Nucleus accumbens (tissue), 56 donors: Measurements from ENCODE around the gene NXN.
"Not testable (repeated sequence)": the region's sequence is repeated elsewhere in the genome, so short reads cannot be mapped to it uniquely, and the experiment has no call there.

Experiments
- DNase-seq, 56 donors: peaks; one replicate each; lab custom pipeline; 2025; lab: John Stamatoyannopoulos, UW

NXN gene

DNA sequence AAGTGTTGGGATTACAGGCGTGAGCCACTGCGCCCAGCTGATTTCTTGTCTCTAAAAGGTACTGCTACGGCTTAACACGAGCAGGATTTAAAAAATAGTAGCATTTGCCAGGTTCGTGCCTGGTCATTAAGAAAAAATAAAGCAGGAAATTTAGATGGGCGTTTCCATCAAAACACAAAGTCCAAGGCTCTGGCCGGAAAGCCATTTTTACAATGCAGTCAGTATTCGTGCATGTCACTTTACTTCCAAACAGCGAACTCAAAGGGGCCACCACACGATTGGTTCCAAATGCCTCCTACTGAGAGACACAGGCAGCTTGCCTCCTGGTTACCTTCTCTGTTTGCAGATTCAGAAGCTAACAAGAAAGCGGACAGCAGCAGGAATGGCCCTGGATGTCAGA is 131.2 kb downstream of the NXN start:
- no peak for DNase-seq

GRCh38 chr17:846901-847843 is 132.4 kb downstream of the NXN start:
- peak in 1 of 56 donors; percentile 6 for DNase-seq

- peak in 6 of 56 donors; percentile 3 to 13 (median 7) for DNase-seq
Measured at GRCh38 chr17:841313-841712, 138.3 kb downstream of the NXN start.

DNA sequence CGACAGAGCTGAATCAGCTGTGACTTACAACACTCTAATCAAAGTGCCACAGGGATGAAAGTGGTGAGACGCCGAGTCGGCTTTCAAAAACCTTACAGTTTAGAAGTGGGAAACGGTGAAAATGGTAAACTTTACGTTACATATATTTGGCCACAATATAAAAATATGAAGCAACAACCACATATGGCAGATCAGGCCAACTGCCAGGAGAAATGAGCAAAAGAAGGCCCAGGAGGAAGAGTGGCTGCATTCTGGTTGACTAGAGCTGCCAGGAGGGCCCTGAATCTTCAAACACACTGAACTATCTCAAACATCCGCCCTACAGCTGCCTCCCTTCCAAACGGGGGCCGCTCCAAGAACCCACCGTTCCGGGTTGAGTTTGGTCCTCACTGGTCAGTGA is 141.1 kb downstream of the NXN start:
- DNase-seq, result no peak

GRCh38 chr17:836151-836550 is 143.4 kb downstream of the NXN start:
- no peak for DNase-seq

GRCh38 chr17:835721-836120 is 143.9 kb downstream of the NXN start:
- not testable (repeated sequence) for DNase-seq

DNA sequence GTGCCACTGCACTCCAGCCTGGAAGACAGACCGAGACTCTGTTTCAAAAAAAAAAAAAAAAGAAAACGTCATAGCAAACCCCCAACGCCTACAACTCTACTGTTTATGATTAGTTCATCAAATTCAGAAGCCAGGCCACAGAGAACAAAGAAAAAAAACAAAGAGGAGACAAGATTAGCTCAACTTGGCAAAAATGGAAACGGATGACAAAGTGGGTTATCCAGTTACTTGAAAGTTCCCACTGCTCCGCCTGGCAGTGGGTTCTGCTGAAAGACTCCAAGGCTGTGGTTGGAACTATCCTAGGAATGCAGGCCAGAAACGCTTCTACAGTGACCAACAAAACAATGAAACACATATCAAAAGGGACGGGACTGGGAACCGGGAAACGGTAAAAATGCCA is 144.3 kb downstream of the NXN start:
- DNase-seq, result no peak

DNA sequence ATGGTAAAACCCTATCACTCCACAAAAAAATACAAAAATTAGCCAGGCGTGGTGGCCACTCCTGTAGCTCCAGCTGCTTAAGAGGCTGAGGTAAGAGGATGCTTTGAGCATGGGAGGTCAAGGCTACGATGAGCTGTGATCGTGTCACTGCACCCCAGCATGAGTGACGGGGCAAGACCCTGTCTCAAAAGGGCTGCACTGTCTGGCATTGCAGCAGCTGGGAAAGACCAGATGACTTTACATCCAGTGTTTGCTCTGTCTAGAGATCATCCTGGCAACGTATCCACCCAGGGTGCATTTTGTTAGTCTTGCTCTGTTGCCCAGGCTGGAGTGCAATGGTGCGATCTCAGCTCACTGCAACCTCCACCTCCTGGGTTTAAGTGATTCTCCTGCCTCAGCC is 145.4 kb downstream of the NXN start:
- DNase-seq, result no peak

DNA sequence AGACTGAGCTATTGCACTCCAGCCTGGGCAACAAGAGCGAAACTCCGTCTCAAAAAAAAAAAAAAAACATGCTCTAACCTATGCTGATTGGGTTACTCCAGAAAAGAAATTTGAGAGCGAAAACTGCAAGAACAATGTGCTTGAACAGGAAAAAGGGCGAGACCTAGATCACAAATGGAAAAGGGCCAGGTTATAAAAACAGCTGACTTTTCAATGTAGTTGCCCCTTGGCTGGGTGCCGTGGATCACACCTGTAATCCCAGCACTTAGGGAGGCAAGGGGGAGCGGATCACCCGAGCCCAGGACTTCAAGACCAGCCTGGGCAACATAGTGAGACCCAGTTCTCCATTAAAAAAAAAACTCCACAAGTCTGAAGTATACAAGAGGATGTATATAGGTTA is 148.6 kb downstream of the NXN start:
- DNase-seq, result no peak

DNA sequence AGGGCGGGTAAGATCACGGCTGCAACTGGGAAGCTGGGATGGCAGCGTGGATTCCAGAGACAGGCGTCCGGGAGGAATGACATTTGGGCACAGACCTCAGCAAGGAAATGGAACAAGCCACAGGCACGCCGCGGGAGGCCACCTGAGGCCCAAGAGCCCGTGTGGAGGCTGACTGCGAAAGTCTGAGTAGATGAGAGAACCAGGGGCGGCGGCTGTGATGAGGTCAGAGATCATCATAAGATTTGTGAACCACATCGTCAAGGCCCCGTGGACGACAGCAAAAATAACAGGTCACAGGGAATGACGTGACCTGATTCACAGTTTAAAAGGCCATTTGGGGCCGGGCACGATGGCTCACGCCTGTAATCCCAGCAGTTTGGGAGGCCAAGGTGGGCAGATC is 149.2 kb downstream of the NXN start:
- no peak for DNase-seq

DNA sequence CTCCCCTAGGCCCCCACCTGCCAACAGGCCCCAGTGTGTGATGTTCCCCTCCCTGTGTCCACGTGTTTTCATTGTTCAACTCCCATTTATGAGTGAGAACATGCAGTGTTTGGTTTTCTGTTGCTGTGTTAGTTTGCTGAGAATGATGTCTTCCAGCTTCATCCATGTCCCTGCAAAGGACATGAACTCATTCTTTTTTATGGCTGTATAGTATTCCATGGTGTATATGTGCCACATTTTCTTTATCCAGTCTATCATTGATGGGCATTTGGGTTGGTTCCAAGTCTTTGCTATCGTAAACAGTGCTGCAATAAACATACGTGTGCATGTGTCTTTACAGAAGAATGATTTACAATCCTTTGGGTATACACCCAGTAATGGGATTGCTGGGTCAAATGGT is 150.0 kb downstream of the NXN start:
- DNase-seq, result not testable (repeated sequence)

- no peak for DNase-seq
Measured at GRCh38 chr17:828761-829160, 150.8 kb downstream of the NXN start.

DNA sequence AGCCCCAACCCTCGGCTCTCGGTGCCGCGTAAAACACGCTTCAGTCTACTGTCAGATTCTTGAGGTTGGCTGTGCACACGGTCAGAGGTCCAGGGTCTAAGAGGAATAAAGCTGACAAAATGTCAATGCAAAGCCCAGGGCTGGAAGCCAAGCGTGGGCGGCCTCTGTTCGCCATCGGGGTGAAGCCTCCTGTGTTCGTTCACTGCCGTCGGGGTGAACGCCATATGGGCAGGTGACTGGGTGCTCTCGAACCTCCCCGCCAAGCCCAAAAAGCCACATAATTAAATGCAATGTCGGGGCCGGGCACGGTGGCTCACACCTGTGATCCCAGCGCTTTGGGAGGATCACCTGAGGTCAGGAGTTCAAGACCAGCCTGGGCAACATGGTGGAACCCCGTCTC is 152.8 kb downstream of the NXN start:
- DNase-seq, result no peak

GRCh38 chr17:825216-825615 is 154.4 kb downstream of the NXN start:
- DNase-seq, result no peak

DNA sequence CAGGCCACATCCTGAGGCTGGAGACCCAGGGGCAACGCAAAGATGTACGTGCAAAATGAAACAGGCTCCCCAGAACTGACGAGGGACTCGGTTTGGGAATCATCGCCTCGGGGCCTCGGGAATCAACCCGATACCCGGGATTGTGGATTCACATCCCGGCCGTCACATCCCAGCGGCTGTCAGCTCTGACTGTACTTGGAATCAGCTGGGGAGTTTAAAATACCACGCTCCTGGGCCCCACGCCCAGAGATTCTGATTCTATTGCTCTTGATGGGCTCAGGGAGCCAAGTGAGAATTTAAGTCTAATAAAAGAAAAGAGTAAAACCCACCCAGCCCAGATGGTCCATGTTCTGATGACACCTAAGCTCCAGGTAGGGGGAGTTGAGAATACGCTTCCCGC is 155.2 kb downstream of the NXN start:
- DNase-seq, result no peak

DNA sequence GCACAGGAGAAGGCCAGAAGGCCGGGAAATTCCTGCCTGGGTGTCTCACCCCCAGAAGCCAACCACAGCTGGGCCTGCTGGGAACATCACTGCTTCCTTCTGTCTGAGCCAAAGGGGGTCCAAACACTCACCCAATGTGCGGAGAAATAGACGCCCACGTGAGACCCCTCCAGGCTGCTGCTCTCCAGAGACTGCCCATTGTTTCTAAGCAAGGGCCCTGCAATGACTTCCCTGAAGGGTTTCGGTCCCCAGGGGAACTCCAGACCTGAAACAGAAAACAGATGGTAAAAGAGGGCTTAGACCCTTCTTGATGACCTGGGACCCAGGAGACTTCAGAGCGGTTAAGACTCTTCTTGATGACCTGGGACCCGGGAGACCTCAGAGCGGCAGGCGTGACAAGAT is 156.1 kb downstream of the NXN start:
- no peak for DNase-seq

- DNase-seq, result no peak
Measured at GRCh38 chr17:819251-819650, 160.3 kb downstream of the NXN start.

GRCh38 chr17:814371-814770 is 165.2 kb downstream of the NXN start:
- no peak for DNase-seq

DNA sequence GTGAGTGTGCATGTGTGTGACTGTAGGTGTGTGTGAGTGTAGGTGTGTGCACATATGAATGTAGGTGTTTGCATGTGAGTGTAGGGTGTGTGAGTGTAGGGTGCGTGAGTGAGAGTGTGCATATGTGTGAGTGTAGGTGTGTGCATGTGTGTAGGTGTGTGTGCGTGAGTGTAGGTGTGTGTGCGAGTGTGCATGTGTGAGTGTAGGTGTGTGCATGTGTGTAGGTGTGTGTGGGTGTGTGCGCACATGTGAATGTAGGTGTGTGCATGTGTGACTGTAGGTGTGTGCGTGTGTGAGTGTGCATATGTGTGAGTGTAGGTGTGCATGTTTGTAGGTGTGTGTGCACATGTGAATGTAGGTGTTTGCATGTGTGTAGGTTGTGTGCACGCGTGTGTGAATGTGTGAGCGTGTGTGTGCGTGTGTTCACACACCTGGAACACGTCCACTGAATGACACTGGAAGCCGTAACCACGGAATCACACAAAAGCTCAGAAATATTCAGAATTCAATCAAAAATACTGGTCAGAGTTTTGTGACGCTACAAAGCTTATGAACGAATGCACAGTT is 166.9 kb downstream of the NXN start:
- DNase-seq, result no peak

DNA sequence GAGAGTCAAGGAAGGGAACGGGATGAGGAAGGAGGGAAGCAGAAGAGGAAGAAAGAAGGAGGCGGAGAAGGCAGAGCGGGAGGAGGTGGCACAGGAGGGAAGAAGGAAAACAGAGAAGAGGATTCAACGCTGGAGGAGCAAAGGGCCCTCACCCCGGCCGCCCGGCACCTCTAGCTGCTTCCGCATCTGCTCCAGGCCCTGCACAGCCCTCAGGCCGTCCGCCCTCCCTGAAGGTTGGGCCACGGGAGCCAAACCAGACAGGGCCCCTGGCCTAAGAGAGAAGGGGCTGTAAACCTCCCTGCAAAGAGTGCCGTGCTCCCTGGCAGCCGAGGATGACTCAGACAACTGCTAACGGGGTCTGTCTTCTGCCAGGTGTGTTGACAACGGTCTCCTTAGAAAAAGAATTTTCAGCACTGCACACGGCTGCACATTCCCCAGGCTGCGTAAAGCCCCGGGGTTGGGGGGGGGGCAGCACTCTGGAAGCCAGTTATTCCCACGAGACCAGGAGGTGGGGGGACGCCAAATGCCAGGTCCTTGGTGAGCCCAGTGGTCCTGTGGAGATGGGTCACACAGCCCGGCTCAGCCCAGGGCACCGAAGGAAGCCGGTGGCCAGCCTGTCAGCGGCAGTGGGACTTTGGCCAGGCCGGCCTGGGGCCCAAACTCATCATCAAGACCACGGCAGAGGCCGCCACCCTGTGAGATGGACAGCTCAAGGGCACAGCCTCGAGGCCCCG is 168.4 kb downstream of the NXN start:
- DNase-seq, result peak in 1 of 56 donors; percentile 22

DNA sequence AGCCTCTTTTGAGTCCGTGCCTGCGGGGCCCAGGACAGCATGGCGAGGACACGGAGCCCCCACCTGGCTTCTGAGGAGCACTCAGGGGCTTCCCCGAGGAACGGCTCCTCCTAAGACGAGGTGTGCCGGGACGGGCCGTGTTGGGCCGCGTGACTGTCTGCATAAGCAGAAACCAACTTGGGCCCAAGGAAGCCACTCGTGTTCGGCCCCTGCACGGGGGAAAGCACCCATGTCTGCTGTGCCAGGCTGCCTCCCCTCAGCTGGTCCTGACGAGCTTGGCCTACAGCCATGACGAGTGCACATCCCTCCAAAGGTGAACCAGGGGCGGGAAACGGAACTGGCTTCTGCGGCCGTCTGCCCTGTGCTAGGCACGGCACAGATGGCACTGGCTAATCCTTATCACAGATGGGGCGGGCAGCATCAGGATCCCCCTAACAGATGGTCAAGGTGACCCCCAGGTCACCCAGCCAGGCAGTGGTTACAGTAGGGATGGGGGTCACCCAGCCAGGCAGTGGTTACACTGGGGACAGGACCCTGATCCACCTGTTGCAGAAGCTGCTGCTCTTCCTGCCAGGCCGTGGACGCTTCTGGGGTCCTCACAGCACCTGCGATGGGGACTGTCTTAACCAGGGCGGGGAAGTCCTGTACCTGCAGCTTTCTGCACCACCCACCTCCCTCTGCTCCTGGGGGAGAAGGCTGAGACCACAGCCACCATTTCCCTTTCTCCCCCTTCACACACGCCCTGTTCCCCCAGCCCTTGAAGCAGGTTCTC is 171.9 kb downstream of the NXN start:
- DNase-seq, result no peak
